ENCODE results near the gene FNDC11.

Gene FNDC11

GRCh38 chr20:63534831-63535651 lies 18.9 kb upstream of the FNDC11 start:
- no peak overlapping the region for H3K4me3 ChIP-seq (IDR thresholded peaks at IDR 0.05; ENCODE audit: insufficient read depth, low read depth, low read length)
- H3K36me3 ChIP-seq (ENCODE audit: insufficient read depth) = no peaks in the 10 kb centered on the region
- no peak overlapping the region for H2AFZ ChIP-seq (ENCODE audit: low read depth)
- H3K4me2 ChIP-seq = no peak overlapping the region
- H3K9ac ChIP-seq = no peak overlapping the region
- no peaks in the 10 kb centered on the region for H4K20me1 ChIP-seq (ENCODE audit: insufficient read depth)
- H3K27me3 ChIP-seq (ENCODE audit: insufficient read depth, low read depth) = peaks cover 56% of the 10 kb centered on the region
- H3K79me2 ChIP-seq (ENCODE audit: insufficient read depth, low read depth) = no peaks in the 10 kb centered on the region
- TF ChIP-seq CTCF (conservative IDR thresholded peaks at IDR 0.05; ENCODE audit: low read depth, low read length) = no peak
- H3K4me1 ChIP-seq (ENCODE audit: low read depth, poor library complexity, severe bottlenecking) = peaks cover 10% of the 10 kb centered on the region
- H3K27ac ChIP-seq = no peak overlapping the region

- H3K36me3 ChIP-seq (ENCODE audit: insufficient read depth) = no peaks in the 10 kb centered on the region
- no peak overlapping the region for H3K27ac ChIP-seq
- peaks cover 55% of the 10 kb centered on the region for H3K27me3 ChIP-seq (ENCODE audit: insufficient read depth, low read depth)
- no peaks in the 10 kb centered on the region for H4K20me1 ChIP-seq (ENCODE audit: insufficient read depth)
- H2AFZ ChIP-seq (ENCODE audit: low read depth) = no peak overlapping the region
- no peaks in the 10 kb centered on the region for H3K79me2 ChIP-seq (ENCODE audit: insufficient read depth, low read depth)
- peaks cover 10% of the 10 kb centered on the region for H3K4me1 ChIP-seq (ENCODE audit: low read depth, poor library complexity, severe bottlenecking)
- no peak overlapping the region for H3K4me3 ChIP-seq (IDR thresholded peaks at IDR 0.05; ENCODE audit: insufficient read depth, low read depth, low read length)
- no peak for TF ChIP-seq CTCF (conservative IDR thresholded peaks at IDR 0.05; ENCODE audit: low read depth, low read length)
- H3K9ac ChIP-seq = no peak overlapping the region
- H3K4me2 ChIP-seq = no peak overlapping the region
Measured at GRCh38 chr20:63536241-63536977, 17.6 kb upstream of the FNDC11 start.

- no peak within 1 kb of the TSS for H3K4me3 ChIP-seq (IDR thresholded peaks at IDR 0.05; ENCODE audit: insufficient read depth, low read depth, low read length)
- no peak within 1 kb of the TSS; the same call in 1 of the 2 replicates for H3K9ac ChIP-seq
- peak within 1 kb of the TSS; percentile 93 for H2AFZ ChIP-seq (ENCODE audit: low read depth)
- no peaks in the 10 kb centered on the region for H3K79me2 ChIP-seq (ENCODE audit: insufficient read depth, low read depth)
- H3K36me3 ChIP-seq (ENCODE audit: insufficient read depth) = no peaks in the 10 kb centered on the region
- H4K20me1 ChIP-seq (ENCODE audit: insufficient read depth) = no peaks in the 10 kb centered on the region
- H3K4me2 ChIP-seq = peak within 1 kb of the TSS; percentile 62
- H3K4me1 ChIP-seq (ENCODE audit: low read depth, poor library complexity, severe bottlenecking) = peaks cover 10% of the 10 kb centered on the region
- peaks cover 55% of the 10 kb centered on the region for H3K27me3 ChIP-seq (ENCODE audit: insufficient read depth, low read depth)
- H3K27ac ChIP-seq = no peak within 1 kb of the TSS
- no peak for TF ChIP-seq CTCF (conservative IDR thresholded peaks at IDR 0.05; ENCODE audit: low read depth, low read length)
Measured at GRCh38 chr20:63536997-63537524, 16.9 kb upstream of the FNDC11 start, which contains the start of gene PTK6. Gene PTK6, minus strand, starts transcription at chr20:63537376. Its CDS starts 62 bp downstream, at chr20:63537314.

- H3K27ac ChIP-seq = no peak overlapping the region
- H3K9ac ChIP-seq = no peak overlapping the region; the same call in 1 of the 2 replicates
- H3K79me2 ChIP-seq (ENCODE audit: insufficient read depth, low read depth) = no peaks in the 10 kb centered on the region
Measured at GRCh38 chr20:63537525-63538203, 16.3 kb upstream of the FNDC11 start.

More at GRCh38 chr20:63537525-63538203, 16.3 kb upstream of the FNDC11 start:
- peak; percentile 82 for TF ChIP-seq CTCF (conservative IDR thresholded peaks at IDR 0.05; ENCODE audit: low read depth, low read length)
- H3K36me3 ChIP-seq (ENCODE audit: insufficient read depth) = no peaks in the 10 kb centered on the region
- no peaks in the 10 kb centered on the region for H4K20me1 ChIP-seq (ENCODE audit: insufficient read depth)
- no peak overlapping the region for H3K4me3 ChIP-seq (IDR thresholded peaks at IDR 0.05; ENCODE audit: insufficient read depth, low read depth, low read length)
- H3K4me2 ChIP-seq = peak overlapping the region; percentile 62
- peaks cover 53% of the 10 kb centered on the region for H3K27me3 ChIP-seq (ENCODE audit: insufficient read depth, low read depth)
- H2AFZ ChIP-seq (ENCODE audit: low read depth) = peak overlapping the region; percentile 93
- H3K4me1 ChIP-seq (ENCODE audit: low read depth, poor library complexity, severe bottlenecking) = peaks cover 10% of the 10 kb centered on the region
